Keratinocyte (primary cell): ENCODE measurements around the gene XNDC1N. TPM values are rescaled to one million over a fixed set of nuclear protein-coding genes. Genes with fewer than 3 reads are reported as not detected.
A peak's percentile ranks its signal among the peaks of the same experiment; 100 is the strongest.

ENCODE experiments used
- DNase-seq: peaks from one replicate; pipeline ENCODE4 v3.0.0-alpha.2; 2011; ENCODE audit warnings: low read depth, missing footprints, low spot score
- FAIRE-seq: peaks from 2 replicates; lab custom pipeline; 2011; peaks lifted over from hg19 to GRCh38; lab: Jason Lieb, UNC
- H2AFZ ChIP-seq: 2 replicates; pipeline ENCODE4 v1.6.0; 2012; ENCODE audit warnings: low read length, control low read depth, inconsistent platforms; ENCODE audit not compliant: control insufficient read depth
- H3K27ac ChIP-seq: 2 replicates; pipeline ENCODE4 v1.5.1; 2011; ENCODE audit warnings: low read length; ENCODE audit not compliant: control insufficient read depth, insufficient read depth
- H3K27me3 ChIP-seq: 3 replicates; pipeline ENCODE4 v1.6.0; 2011; ENCODE audit warnings: low read length; ENCODE audit not compliant: control insufficient read depth, insufficient read depth; ENCODE audit errors: extremely low read depth
- H3K36me3 ChIP-seq, 2 experiments: 2 replicates in 1 of 2; 3 replicates in 1 of 2; pipeline ENCODE4 v1.5.1; 2011; ENCODE audit warnings: low read length in 2 of 2, mild to moderate bottlenecking in 1 of 2; ENCODE audit not compliant: control insufficient read depth in 2 of 2, insufficient read depth in 2 of 2; ENCODE audit errors: extremely low read depth in 1 of 2
- H3K4me1 ChIP-seq: 3 replicates; pipeline ENCODE4 v1.5.1; 2011; ENCODE audit warnings: low read length; ENCODE audit not compliant: control insufficient read depth, insufficient read depth; ENCODE audit errors: extremely low read depth
- H3K4me2 ChIP-seq: 3 replicates; pipeline ENCODE4 v1.6.0; 2011; ENCODE audit warnings: low read depth, low read length; ENCODE audit not compliant: control insufficient read depth, insufficient read depth; ENCODE audit errors: extremely low read depth
- H3K4me3 ChIP-seq, 3 experiments: fragments of 200-600 bp in 1 of 3; sonication (generic) in 1 of 3; 2 replicates in 2 of 3; 3 replicates in 1 of 3; pipeline ENCODE4 v1.5.1; 2011 to 2016; ENCODE audit warnings: low read length in 3 of 3, mild to moderate bottlenecking in 3 of 3, control low read depth in 2 of 3, inconsistent platforms in 1 of 3, low read depth in 1 of 3, mixed read lengths in 1 of 3, mixed run types in 1 of 3, moderate library complexity in 1 of 3; ENCODE audit not compliant: control insufficient read depth in 2 of 3, insufficient read depth in 2 of 3; ENCODE audit errors: extremely low read depth in 1 of 3
- H3K79me2 ChIP-seq: 2 replicates; pipeline ENCODE4 v1.6.0; 2012; ENCODE audit warnings: low read length; ENCODE audit not compliant: control insufficient read depth, insufficient read depth
- H3K9ac ChIP-seq: 3 replicates; pipeline ENCODE4 v1.6.0; 2011; ENCODE audit warnings: low read length; ENCODE audit not compliant: control insufficient read depth, insufficient read depth; ENCODE audit errors: extremely low read depth
- H3K9me1 ChIP-seq: 3 replicates; pipeline ENCODE4 v1.6.0; 2011; ENCODE audit warnings: low read length; ENCODE audit not compliant: control insufficient read depth, insufficient read depth; ENCODE audit errors: extremely low read depth
- H3K9me3 ChIP-seq: 2 replicates; pipeline ENCODE4 v1.5.1; 2012; ENCODE audit warnings: low read depth, low read length; ENCODE audit not compliant: control insufficient read depth
- H4K20me1 ChIP-seq: 3 replicates; pipeline ENCODE4 v1.6.0; 2011; ENCODE audit warnings: low read length; ENCODE audit not compliant: control insufficient read depth, insufficient read depth; ENCODE audit errors: extremely low read depth
- CTCF ChIP-seq, 3 experiments: IDR thresholded peaks in 1 of 3; conservative IDR thresholded peaks in 1 of 3; optimal IDR thresholded peaks in 1 of 3; 2 replicates in 2 of 3; 3 replicates in 1 of 3; pipeline versions ENCODE3 to v1.5.1; 2011; ENCODE audit warnings: low read length in 3 of 3, mild to moderate bottlenecking in 3 of 3, moderate library complexity in 2 of 3, control low read depth in 1 of 3, inconsistent platforms in 1 of 3; ENCODE audit not compliant: insufficient read depth in 2 of 3; ENCODE audit errors: extremely low read depth in 1 of 3
- EZH2 ChIP-seq: IDR thresholded peaks from one replicate; pipeline ENCODE4 v1.6.1; 2012; ENCODE audit warnings: inconsistent platforms, mild to moderate bottlenecking, low read length, moderate library complexity
- dilution Hi-C: fragments of 300-500 bp; cut with MboI; formaldehyde crosslinking; loops from one replicate; pipeline ENCODE4 v1.7.0; 2020; ENCODE audit warnings: low sequenced_read_pairs; ENCODE audit not compliant: extremely low pct_ligation_motif_present
- polyA plus RNA-seq, 5 experiments: library from polyadenylated mRNA; depleted of rRNA in 3 of 5; stranded (reverse) in 3 of 5; stranded (forward) in 1 of 5; unstranded in 1 of 5; fragments of >200 nt; gene quantifications; 1 replicate in 1 of 5; 2 replicates in 3 of 5; 3 replicates in 1 of 5; pipeline versions ENCODE4 v1.2.1 to v1.2.3, GENCODE V29; 2011 to 2012; ENCODE audit warnings: missing spikeins in 2 of 5, low read depth in 1 of 5, low replicate concordance in 1 of 5

Gene XNDC1N
- polyA plus RNA-seq, 1 donor (not counting 4 experiments of a cell fraction or from before 2014, with no cell fraction given) = 1.4 TPM

- H3K27me3 ChIP-seq = no peaks in the 10 kb centered on the region
- no peak for DNase-seq
- no peak overlapping the region for H2AFZ ChIP-seq
- H3K9ac ChIP-seq = peak overlapping the region; percentile 82
- peaks cover 9% of the 10 kb centered on the region for H3K4me1 ChIP-seq
- no peaks in the 10 kb centered on the region for H3K9me1 ChIP-seq
- peak overlapping the region; percentile 91 for H3K27ac ChIP-seq
- TF ChIP-seq CTCF (optimal IDR thresholded peaks at IDR 0.05 in 1 of 3, IDR thresholded peaks at IDR 0.05 in 1 of 3, conservative IDR thresholded peaks at IDR 0.05 in 1 of 3; ENCODE audit: extremely low read depth in 1 of 3, insufficient read depth in 2 of 3, low read length in 3 of 3) (no peak), EZH2 (no peak)
- no peaks in the 10 kb centered on the region for H4K20me1 ChIP-seq
- peak overlapping the region; percentile 93 for H3K4me2 ChIP-seq
- peaks cover 60% of the 10 kb centered on the region for H3K79me2 ChIP-seq
- no peaks in the 10 kb centered on the region for H3K36me3 ChIP-seq
- dilution Hi-C loops = no loop called here
- H3K9me3 ChIP-seq = no peaks in the 10 kb centered on the region
- FAIRE-seq = no peak
- peak overlapping the region; percentile 78 to 99 (median 97) for H3K4me3 ChIP-seq
These were observed 1.1 kb upstream of the XNDC1N start for GRCh38 chr11:71929491-71929890.

GRCh38 chr11:71928737-71929443 is 496 bp upstream of the XNDC1N start, which contains the start of gene RNF121:
Gene RNF121 (plus strand): TSS chr11:71929046. CDS start chr11:71929062, 16 bp downstream.
- H4K20me1 ChIP-seq = no peaks in the 10 kb centered on the region
- H3K9me1 ChIP-seq = no peaks in the 10 kb centered on the region
- H3K9me3 ChIP-seq = no peaks in the 10 kb centered on the region
- no peaks in the 10 kb centered on the region for H3K27me3 ChIP-seq
- H3K36me3 ChIP-seq = no peaks in the 10 kb centered on the region
- peak within 1 kb of the TSS; percentile 91 for H3K27ac ChIP-seq
- no peak for FAIRE-seq
- peak within 1 kb of the TSS; percentile 87 for H2AFZ ChIP-seq
- peak within 1 kb of the TSS; percentile 93 for H3K4me2 ChIP-seq
- DNase-seq = peak; percentile 66
- peak within 1 kb of the TSS; percentile 82 for H3K9ac ChIP-seq
- H3K79me2 ChIP-seq = peaks cover 55% of the 10 kb centered on the region
- H3K4me1 ChIP-seq = peaks cover 9% of the 10 kb centered on the region
- dilution Hi-C loops = no loop called here
- no peak for TF ChIP-seq EZH2
- TF ChIP-seq CTCF (optimal IDR thresholded peaks at IDR 0.05 in 1 of 3, IDR thresholded peaks at IDR 0.05 in 1 of 3, conservative IDR thresholded peaks at IDR 0.05 in 1 of 3; ENCODE audit: extremely low read depth in 1 of 3, insufficient read depth in 2 of 3, low read length in 3 of 3) = no peak
- peak within 1 kb of the TSS; percentile 78 to 99 (median 97) for H3K4me3 ChIP-seq
